ENCODE results near the gene PTPRT.

DNA sequence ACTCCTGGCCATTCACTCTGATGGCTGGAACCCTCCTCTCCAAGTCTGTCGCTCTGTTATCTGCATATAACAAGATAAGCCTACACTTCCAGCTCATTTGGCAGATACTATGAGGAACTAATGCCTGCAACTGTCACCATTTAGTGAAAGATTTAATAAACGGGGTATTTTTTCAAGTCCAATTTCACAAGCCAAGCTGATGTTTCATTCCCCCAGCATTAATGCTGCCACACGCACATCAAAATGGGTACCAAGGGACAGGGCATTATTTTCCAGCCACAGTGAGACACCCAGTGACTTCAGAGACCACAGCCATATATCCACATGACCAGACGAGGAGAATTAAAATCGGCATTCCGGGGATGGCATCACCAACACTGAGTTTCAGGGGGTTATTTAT is 175.5 kb downstream of the PTPRT start:
- TF ChIP-seq POLR2AphosphoS5 (IDR thresholded peaks at IDR 0.05; ENCODE audit: borderline replicate concordance, low read depth, low read length) (no peak), EZH2 (IDR thresholded peaks at IDR 0.05) (no peak), FOXP2 (optimal IDR thresholded peaks at IDR 0.05; ENCODE audit: control extremely low read depth, extremely low read length, insufficient read depth) (no peak)
